Caco-2 (cell line): Measurements from ENCODE around the gene CRABP2. TPM values are rescaled to one million over a fixed set of nuclear protein-coding genes. Genes with fewer than 3 reads are reported as not detected.

ENCODE experiments used
- BruUV-seq: library from RNA; stranded (reverse); fragments of 400-500 nt; replicated peaks from 2 replicates; lab custom pipeline; 2021; lab: Mats Ljungman, UMichigan
- CTCF ChIA-PET: fragments of 300-600 bp; sonication (Branson Sonifier 250); formaldehyde crosslinking; loops from one replicate; lab custom pipeline; 2022; ENCODE audit warnings: antibody characterized with exemption; lab: Charles Lee
- POLR2A ChIA-PET: fragments of 300-600 bp; sonication (Branson Sonifier 250); formaldehyde crosslinking; loops from one replicate; lab custom pipeline; 2022; ENCODE audit warnings: antibody characterized with exemption; lab: Charles Lee
- DNase-seq, 2 experiments: peaks; one replicate each; pipeline versions ENCODE4 v3.0.0 to v3.0.0-alpha.2; 2020 to 2022
- H3K27me3 ChIP-seq: replicated peaks from 2 replicates; pipeline ENCODE4 v1.6.0; 2011; ENCODE audit warnings: low read length; ENCODE audit not compliant: control insufficient read depth, insufficient read depth
- H3K36me3 ChIP-seq: 2 replicates; pipeline ENCODE4 v1.5.1; 2011; ENCODE audit warnings: low read length; ENCODE audit not compliant: control insufficient read depth, insufficient read depth
- H3K4me1 ChIP-seq: fragments of 250-450 bp; sonication (Bioruptor Pico); 2 replicates; pipeline ENCODE4 v1.5.1; 2020; ENCODE audit warnings: mild to moderate bottlenecking
- H3K4me3 ChIP-seq: 2 replicates; pipeline ENCODE4 v1.5.1; 2011; ENCODE audit warnings: low read depth, mild to moderate bottlenecking, control low read depth, low read length
- H3K9me3 ChIP-seq: fragments of 250-450 bp; sonication (Bioruptor Pico); 2 replicates; pipeline ENCODE4 v1.5.1; 2020; ENCODE audit warnings: mild to moderate bottlenecking, moderate library complexity
- H3K27ac Mint-ChIP-seq: one replicate; pipeline ENCODE4 v1.8.0; 2022; ENCODE audit warnings: mixed read lengths; ENCODE audit not compliant: unreplicated experiment
- H3K27me3 Mint-ChIP-seq: one replicate; pipeline ENCODE4 v1.8.0; 2022; ENCODE audit warnings: mixed read lengths; ENCODE audit not compliant: insufficient read depth, unreplicated experiment
- H3K36me3 Mint-ChIP-seq: one replicate; pipeline ENCODE4 v1.8.0; 2022; ENCODE audit warnings: mild to moderate bottlenecking, mixed read lengths; ENCODE audit not compliant: insufficient read depth, unreplicated experiment
- H3K4me1 Mint-ChIP-seq: one replicate; pipeline ENCODE4 v1.8.0; 2022; ENCODE audit warnings: low read depth, mixed read lengths; ENCODE audit not compliant: unreplicated experiment
- H3K4me3 Mint-ChIP-seq: one replicate; pipeline ENCODE4 v1.8.0; 2022; ENCODE audit warnings: mild to moderate bottlenecking, moderate library complexity, mixed read lengths; ENCODE audit not compliant: unreplicated experiment
- H3K9me3 Mint-ChIP-seq: one replicate; pipeline ENCODE4 v1.8.0; 2022; ENCODE audit warnings: mixed read lengths; ENCODE audit not compliant: unreplicated experiment
- intact Hi-C: fragments of 100-400 bp; cut with micrococcal nuclease; formaldehyde crosslinking; loops from one replicate; pipeline ENCODE4 v1.10.0; 2022; ENCODE audit not compliant: unreplicated experiment
- total RNA-seq: library from RNA; stranded (reverse); gene quantifications from 2 replicates; pipeline ENCODE4 v1.2.3, GENCODE V29; 2022
- TF ChIP-seq, protein P1 (sequence below), 2 experiments: fragments of 200-600 bp in 1 of 2; IDR thresholded peaks; 1 replicate in 1 of 2; 2 replicates in 1 of 2; pipeline versions ENCODE4 v1.5.1 to v1.8.0; 2011 to 2022; ENCODE audit warnings: antibody characterized with exemption in 1 of 2, control low read depth in 1 of 2, inconsistent platforms in 1 of 2, low read depth in 1 of 2, low read length in 1 of 2, mild to moderate bottlenecking in 1 of 2, moderate library complexity in 1 of 2; ENCODE audit not compliant: insufficient read depth in 1 of 2, severe bottlenecking in 1 of 2, unreplicated experiment in 1 of 2

The CRABP2 gene
- total RNA-seq, 1 experiment from 2014 or later, result 27.1 TPM

DNA sequence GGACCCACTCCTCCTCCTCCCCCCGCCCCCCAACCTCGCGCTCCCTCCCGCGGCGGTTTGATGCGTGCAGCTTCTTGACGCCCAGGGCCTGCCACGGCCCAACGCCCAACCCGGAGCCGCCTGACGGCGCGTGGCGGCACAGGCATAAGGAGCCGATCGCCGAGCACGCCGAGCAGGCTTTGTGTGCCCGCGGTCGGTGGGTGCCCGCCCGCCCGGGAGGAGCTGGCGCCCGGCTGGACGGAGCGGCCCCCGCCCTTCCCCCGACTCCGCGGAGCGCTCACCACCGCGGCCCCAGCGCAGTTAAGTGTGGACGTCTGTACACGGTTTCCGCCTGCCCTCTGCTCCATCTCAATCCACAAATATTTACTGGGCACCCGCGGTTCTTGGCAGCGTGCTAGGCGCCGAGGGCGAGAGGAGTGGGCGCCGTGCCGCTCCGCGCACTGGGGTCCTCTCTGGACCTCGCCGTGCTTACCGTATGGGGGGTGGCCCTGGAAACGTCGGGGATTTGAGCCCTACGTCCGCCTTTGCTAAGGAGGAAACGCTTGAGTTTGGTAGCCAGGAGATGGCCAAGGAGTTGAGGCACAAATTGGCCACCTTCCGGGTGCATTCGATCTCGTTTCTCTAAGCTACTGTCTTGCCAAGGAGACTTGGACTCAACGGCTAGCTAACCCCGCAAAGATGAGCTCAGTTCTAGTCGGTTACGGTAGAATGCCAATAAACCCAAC, 46.5 kb upstream of the CRABP2 start:
- no peaks in the 10 kb centered on the region for H3K27me3 ChIP-seq
- H3K4me3 Mint-ChIP-seq, result peak overlapping the region; percentile 79
- H3K36me3 ChIP-seq, result peaks cover 3% of the 10 kb centered on the region
- peak overlapping the region; percentile 55 for H3K4me3 ChIP-seq
- TF ChIP-seq, protein P1, sequence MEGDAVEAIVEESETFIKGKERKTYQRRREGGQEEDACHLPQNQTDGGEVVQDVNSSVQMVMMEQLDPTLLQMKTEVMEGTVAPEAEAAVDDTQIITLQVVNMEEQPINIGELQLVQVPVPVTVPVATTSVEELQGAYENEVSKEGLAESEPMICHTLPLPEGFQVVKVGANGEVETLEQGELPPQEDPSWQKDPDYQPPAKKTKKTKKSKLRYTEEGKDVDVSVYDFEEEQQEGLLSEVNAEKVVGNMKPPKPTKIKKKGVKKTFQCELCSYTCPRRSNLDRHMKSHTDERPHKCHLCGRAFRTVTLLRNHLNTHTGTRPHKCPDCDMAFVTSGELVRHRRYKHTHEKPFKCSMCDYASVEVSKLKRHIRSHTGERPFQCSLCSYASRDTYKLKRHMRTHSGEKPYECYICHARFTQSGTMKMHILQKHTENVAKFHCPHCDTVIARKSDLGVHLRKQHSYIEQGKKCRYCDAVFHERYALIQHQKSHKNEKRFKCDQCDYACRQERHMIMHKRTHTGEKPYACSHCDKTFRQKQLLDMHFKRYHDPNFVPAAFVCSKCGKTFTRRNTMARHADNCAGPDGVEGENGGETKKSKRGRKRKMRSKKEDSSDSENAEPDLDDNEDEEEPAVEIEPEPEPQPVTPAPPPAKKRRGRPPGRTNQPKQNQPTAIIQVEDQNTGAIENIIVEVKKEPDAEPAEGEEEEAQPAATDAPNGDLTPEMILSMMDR (IDR thresholded peaks at IDR 0.05; ENCODE audit: insufficient read depth in 1 of 2, low read depth in 1 of 2, low read length in 1 of 2, severe bottlenecking in 1 of 2, unreplicated experiment in 1 of 2), result peak in 1 of 2 experiments; percentile 23
- intact Hi-C loops, result loop anchor here (1.0 kb wide), 2 partner anchors 15 to 24 kb away; partner anchors contain the start of genes ISG20L2, METTL25B and PRCC
- H3K4me1 ChIP-seq, result peaks cover 34% of the 10 kb centered on the region
- CTCF ChIA-PET, result interaction anchor here (0.6 to 2.5 kb wide), 9 partner anchors 10 to 63 kb away, joined by 3 to 24 read pairs (median 4); partner anchors contain the start of genes ISG20L2, METTL25B, MRPL24 and PRCC
- H3K4me1 Mint-ChIP-seq, result peaks cover 21% of the 10 kb centered on the region
- H3K9me3 Mint-ChIP-seq, result no peaks in the 10 kb centered on the region
- no TSS peak for BruUV-seq
- no peaks in the 10 kb centered on the region for H3K27me3 Mint-ChIP-seq
- no peaks in the 10 kb centered on the region for H3K9me3 ChIP-seq
- peak; percentile 96 to 99 for DNase-seq
- POLR2A ChIA-PET, result interaction anchor here (0.6 to 3.3 kb wide), 10 partner anchors 11 to 439 kb away, joined by 3 to 74 read pairs (median 4); partner anchors contain the start of genes ISG20L2, METTL25B, MRPL24 and PRCC
- H3K27ac Mint-ChIP-seq, result peak overlapping the region; percentile 100
- H3K36me3 Mint-ChIP-seq, result peaks cover 23% of the 10 kb centered on the region

DNA sequence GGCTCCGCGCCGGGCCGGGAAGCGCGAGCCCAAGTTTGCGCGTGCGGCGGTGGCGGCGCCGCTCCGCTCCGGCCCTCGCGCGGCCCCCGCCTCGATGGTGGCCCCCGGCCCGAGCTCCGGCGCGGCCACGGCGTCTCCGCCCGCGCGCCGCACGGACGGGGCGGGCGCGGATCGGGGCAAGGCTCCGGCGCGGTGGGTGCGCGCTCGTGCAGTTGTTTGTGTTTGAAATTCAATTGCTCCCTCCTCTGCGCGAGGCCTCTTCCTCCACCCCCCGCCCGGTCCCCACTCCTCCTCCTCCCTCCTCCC, 46.0 kb upstream of the CRABP2 start, which contains the start of gene HDGF:
HDGF (minus strand) TSS at position 225 of the 306 bp plus-strand sequence. CDS start 246 bp downstream, outside the sequence.
- H3K4me1 Mint-ChIP-seq, result peaks cover 21% of the 10 kb centered on the region
- ChIA-PET POLR2A (interaction anchor here (0.6 to 3.3 kb wide), 11 partner anchors 11 to 439 kb away, joined by 3 to 74 read pairs (median 4); partner anchors contain the start of genes ISG20L2, METTL25B, MRPL24 and PRCC), CTCF (interaction anchor here (0.6 to 2.5 kb wide), 8 partner anchors 10 to 62 kb away, joined by 3 to 24 read pairs (median 4); partner anchors contain the start of genes ISG20L2, METTL25B, MRPL24 and PRCC)
- Histone ChIP-seq H3K9me3 (no peaks in the 10 kb centered on the region), H3K4me3 (peak within 1 kb of the TSS; percentile 55), H3K4me1 (peaks cover 34% of the 10 kb centered on the region), H3K27me3 (no peaks in the 10 kb centered on the region), H3K36me3 (peaks cover 3% of the 10 kb centered on the region)
- BruUV-seq, result no TSS peak
- no peaks in the 10 kb centered on the region for H3K27me3 Mint-ChIP-seq
- intact Hi-C loops, result loop anchor here (1.0 kb wide), 2 partner anchors 16 to 23 kb away; partner anchors contain the start of genes ISG20L2, METTL25B and PRCC
- peak within 1 kb of the TSS; percentile 100 for H3K27ac Mint-ChIP-seq
- DNase-seq, result no peak
- peak within 1 kb of the TSS; percentile 79 for H3K4me3 Mint-ChIP-seq
- peaks cover 28% of the 10 kb centered on the region for H3K36me3 Mint-ChIP-seq
- H3K9me3 Mint-ChIP-seq, result no peaks in the 10 kb centered on the region
- TF ChIP-seq, protein P1 (IDR thresholded peaks at IDR 0.05; ENCODE audit: insufficient read depth in 1 of 2, low read depth in 1 of 2, low read length in 1 of 2, severe bottlenecking in 1 of 2, unreplicated experiment in 1 of 2), result no peak
